ENCODE data around the gene CREB3.
A peak's percentile ranks its signal among the peaks of the same experiment; 100 is the strongest.

Gene CREB3

DNA sequence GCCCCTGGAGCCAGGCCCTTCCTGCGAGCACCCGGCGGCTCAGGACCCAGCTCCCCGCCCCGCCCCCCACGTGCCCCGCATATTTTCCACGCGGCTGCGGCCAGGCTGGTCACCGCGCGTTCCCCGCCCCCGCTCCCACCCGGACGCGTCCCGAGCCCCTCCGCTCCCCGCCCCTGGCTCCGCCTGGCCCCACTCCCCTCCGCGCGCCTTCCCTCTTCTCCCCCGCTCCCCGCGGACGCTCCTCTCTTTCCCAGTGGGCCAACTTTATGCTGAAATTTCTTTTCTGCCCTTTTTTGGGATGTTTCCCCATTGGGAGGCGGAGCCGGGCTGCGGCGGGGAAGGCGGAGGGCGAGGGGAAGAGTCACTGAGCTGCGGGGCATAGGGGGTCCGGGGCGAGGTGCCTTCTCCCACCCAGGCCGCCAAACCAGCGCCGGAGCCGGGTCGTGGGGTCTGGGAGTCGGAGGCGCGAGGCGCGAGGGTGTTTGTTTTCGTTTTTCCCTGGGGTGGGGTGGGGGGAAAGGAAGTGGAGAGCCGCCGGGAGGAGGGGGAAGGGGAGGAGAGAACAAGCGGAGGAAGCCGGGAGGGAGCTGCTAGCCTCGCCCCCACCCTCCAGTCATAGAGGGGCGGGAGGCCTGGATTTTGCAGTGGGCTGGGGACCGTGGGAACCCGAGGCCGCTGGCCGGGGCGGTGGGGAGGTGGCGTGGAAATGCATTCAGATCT, 41.7 kb upstream of the CREB3 start:
- Histone ChIP-seq H3K9me3 (ENCODE audit: insufficient read depth, low read depth, low read length) (no peaks in the 10 kb centered on the region), H3K27ac (ENCODE audit: low read length) (peak overlapping the region; percentile 86), H3K9ac (ENCODE audit: low read depth, low read length) (peak overlapping the region; percentile 94; the same call in 1 of the 2 replicates), H3K4me3 (ENCODE audit: low read length) (peak overlapping the region; percentile 87), H3K4me1 (ENCODE audit: insufficient read depth, low read length) (peaks cover 11% of the 10 kb centered on the region), H3K27me3 (ENCODE audit: insufficient read depth, low read length) (no peaks in the 10 kb centered on the region), H3K36me3 (ENCODE audit: insufficient read depth, low read depth, low read length) (peaks cover 36% of the 10 kb centered on the region)

DNA sequence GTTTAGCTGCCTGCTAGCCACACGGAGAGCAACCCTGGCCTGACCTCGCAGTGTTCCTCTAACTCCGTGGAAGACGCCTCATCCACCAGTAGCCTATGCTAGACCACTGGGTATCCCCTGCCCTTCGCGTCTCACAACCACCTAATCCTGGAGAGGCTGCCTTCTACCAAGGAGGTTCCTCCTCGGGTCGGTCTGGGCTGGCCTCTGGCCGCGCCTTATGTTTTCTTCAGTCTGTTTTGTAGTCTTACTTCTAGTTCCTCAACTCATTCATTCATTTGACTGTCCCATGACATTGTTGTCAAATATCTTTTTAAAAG, 41.2 kb upstream of the CREB3 start:
- Histone ChIP-seq H3K4me1 (ENCODE audit: insufficient read depth, low read length) (peaks cover 11% of the 10 kb centered on the region), H3K27ac (ENCODE audit: low read length) (peak overlapping the region; percentile 86), H3K4me3 (ENCODE audit: low read length) (peak overlapping the region; percentile 87), H3K36me3 (ENCODE audit: insufficient read depth, low read depth, low read length) (peaks cover 36% of the 10 kb centered on the region), H3K9me3 (ENCODE audit: insufficient read depth, low read depth, low read length) (no peaks in the 10 kb centered on the region), H3K27me3 (ENCODE audit: insufficient read depth, low read length) (no peaks in the 10 kb centered on the region), H3K9ac (ENCODE audit: low read depth, low read length) (peak overlapping the region; percentile 94; the same call in 1 of the 2 replicates)

GRCh38 chr9:35691757-35692301, 40.6 kb upstream of the CREB3 start:
- Histone ChIP-seq H3K4me3 (ENCODE audit: low read length) (peak overlapping the region; percentile 87), H3K9ac (ENCODE audit: low read depth, low read length) (no peak overlapping the region), H3K36me3 (ENCODE audit: insufficient read depth, low read depth, low read length) (peaks cover 33% of the 10 kb centered on the region), H3K27ac (ENCODE audit: low read length) (no peak overlapping the region), H3K27me3 (ENCODE audit: insufficient read depth, low read length) (no peaks in the 10 kb centered on the region), H3K4me1 (ENCODE audit: insufficient read depth, low read length) (peaks cover 11% of the 10 kb centered on the region), H3K9me3 (ENCODE audit: insufficient read depth, low read depth, low read length) (no peaks in the 10 kb centered on the region)

DNA sequence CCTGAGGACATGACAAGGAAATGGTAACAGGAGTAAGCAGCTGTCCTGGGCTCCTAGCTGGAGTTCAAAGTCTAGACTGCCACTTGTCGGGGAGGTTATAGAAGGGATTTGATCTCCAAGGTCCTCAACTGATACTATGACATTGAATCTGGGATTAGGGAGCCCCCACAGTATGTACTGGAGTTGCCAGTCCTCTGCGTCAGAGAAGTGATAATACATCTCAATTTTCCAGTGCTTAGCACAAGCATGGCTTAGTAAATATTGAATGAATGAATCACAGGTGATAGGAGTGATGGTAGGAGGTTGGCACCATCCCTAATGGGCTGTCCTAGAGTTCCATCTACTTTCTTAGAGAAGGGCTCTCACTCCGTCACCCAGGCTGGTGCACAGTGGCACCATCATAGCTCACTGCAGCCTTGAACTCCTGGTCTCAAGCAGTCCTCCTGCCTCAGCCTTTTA, 36.5 kb upstream of the CREB3 start:
- no peak overlapping the region for H3K4me3 ChIP-seq (ENCODE audit: low read length)
- H3K27me3 ChIP-seq (ENCODE audit: insufficient read depth, low read length) = no peaks in the 10 kb centered on the region
- peaks cover 49% of the 10 kb centered on the region for H3K36me3 ChIP-seq (ENCODE audit: insufficient read depth, low read depth, low read length)
- H3K9me3 ChIP-seq (ENCODE audit: insufficient read depth, low read depth, low read length) = no peaks in the 10 kb centered on the region
- H3K4me1 ChIP-seq (ENCODE audit: insufficient read depth, low read length) = 0 out of 2 replicates have a peak, but pooled peaks cover 3% of the 10 kb centered on the region
- H3K9ac ChIP-seq (ENCODE audit: low read depth, low read length) = no peak overlapping the region
- H3K27ac ChIP-seq (ENCODE audit: low read length) = no peak overlapping the region

GRCh38 chr9:35696520-35697215, 35.8 kb upstream of the CREB3 start:
- Histone ChIP-seq H3K27ac (ENCODE audit: low read length) (no peak overlapping the region), H3K4me1 (ENCODE audit: insufficient read depth, low read length) (no peaks in the 10 kb centered on the region), H3K36me3 (ENCODE audit: insufficient read depth, low read depth, low read length) (peaks cover 56% of the 10 kb centered on the region), H3K9ac (ENCODE audit: low read depth, low read length) (no peak overlapping the region), H3K27me3 (ENCODE audit: insufficient read depth, low read length) (no peaks in the 10 kb centered on the region), H3K4me3 (ENCODE audit: low read length) (no peak overlapping the region), H3K9me3 (ENCODE audit: insufficient read depth, low read depth, low read length) (no peaks in the 10 kb centered on the region)

GRCh38 chr9:35697486-35697885, 35.0 kb upstream of the CREB3 start:
- Histone ChIP-seq H3K27ac (ENCODE audit: low read length) (no peak overlapping the region), H3K36me3 (ENCODE audit: insufficient read depth, low read depth, low read length) (peaks cover 64% of the 10 kb centered on the region), H3K4me3 (ENCODE audit: low read length) (no peak overlapping the region), H3K9me3 (ENCODE audit: insufficient read depth, low read depth, low read length) (no peaks in the 10 kb centered on the region), H3K4me1 (ENCODE audit: insufficient read depth, low read length) (no peaks in the 10 kb centered on the region), H3K27me3 (ENCODE audit: insufficient read depth, low read length) (no peaks in the 10 kb centered on the region), H3K9ac (ENCODE audit: low read depth, low read length) (no peak overlapping the region)

DNA sequence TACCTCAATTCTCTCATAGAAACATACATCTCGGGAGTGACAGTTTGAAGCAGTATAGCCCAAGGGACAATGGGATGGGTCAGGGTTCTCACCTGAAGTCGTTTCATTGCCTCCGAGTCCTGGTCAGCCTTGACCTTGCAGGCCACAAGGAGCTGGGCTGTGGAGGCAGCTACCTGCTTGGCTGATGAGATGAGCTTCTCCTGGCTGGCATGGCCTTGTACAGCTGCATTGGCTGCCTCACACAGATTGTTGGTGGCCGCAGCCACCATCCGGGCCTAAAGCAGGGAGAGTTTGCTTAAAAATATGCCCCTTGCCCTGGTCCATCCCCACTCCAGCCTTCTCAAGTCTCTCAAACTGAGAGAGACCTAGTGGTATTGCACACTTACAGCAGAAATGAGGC, 34.2 kb upstream of the CREB3 start:
- H3K9me3 ChIP-seq (ENCODE audit: insufficient read depth, low read depth, low read length) = no peaks in the 10 kb centered on the region
- no peak overlapping the region for H3K9ac ChIP-seq (ENCODE audit: low read depth, low read length)
- H3K27me3 ChIP-seq (ENCODE audit: insufficient read depth, low read length) = no peaks in the 10 kb centered on the region
- no peak overlapping the region for H3K4me3 ChIP-seq (ENCODE audit: low read length)
- no peak overlapping the region for H3K27ac ChIP-seq (ENCODE audit: low read length)
- H3K4me1 ChIP-seq (ENCODE audit: insufficient read depth, low read length) = no peaks in the 10 kb centered on the region
- H3K36me3 ChIP-seq (ENCODE audit: insufficient read depth, low read depth, low read length) = peaks cover 71% of the 10 kb centered on the region

DNA sequence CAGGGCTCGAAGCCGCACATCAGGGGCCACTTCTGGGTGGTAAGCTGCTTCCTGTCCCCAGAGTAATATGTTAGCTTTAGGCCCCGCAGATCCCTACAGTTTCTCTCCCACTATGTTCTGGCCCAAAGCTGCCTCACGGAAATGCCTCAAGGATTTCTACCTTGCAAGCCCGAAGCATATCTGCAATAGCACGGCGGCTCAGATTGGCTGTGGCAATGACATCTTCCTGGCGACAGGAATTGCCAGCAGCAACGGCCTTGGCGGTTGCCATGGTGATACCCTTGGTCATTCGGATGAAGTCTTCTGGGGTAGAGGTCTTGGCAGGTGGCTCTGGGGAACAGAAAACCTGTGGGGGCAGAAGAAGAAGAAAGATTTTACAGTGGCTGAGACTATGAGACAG, 32.4 kb upstream of the CREB3 start:
- no peaks in the 10 kb centered on the region for H3K4me1 ChIP-seq (ENCODE audit: insufficient read depth, low read length)
- H3K27me3 ChIP-seq (ENCODE audit: insufficient read depth, low read length) = no peaks in the 10 kb centered on the region
- H3K9me3 ChIP-seq (ENCODE audit: insufficient read depth, low read depth, low read length) = no peaks in the 10 kb centered on the region
- H3K4me3 ChIP-seq (ENCODE audit: low read length) = no peak overlapping the region
- peaks cover 89% of the 10 kb centered on the region for H3K36me3 ChIP-seq (ENCODE audit: insufficient read depth, low read depth, low read length)
- no peak overlapping the region for H3K9ac ChIP-seq (ENCODE audit: low read depth, low read length)
- no peak overlapping the region for H3K27ac ChIP-seq (ENCODE audit: low read length)

DNA sequence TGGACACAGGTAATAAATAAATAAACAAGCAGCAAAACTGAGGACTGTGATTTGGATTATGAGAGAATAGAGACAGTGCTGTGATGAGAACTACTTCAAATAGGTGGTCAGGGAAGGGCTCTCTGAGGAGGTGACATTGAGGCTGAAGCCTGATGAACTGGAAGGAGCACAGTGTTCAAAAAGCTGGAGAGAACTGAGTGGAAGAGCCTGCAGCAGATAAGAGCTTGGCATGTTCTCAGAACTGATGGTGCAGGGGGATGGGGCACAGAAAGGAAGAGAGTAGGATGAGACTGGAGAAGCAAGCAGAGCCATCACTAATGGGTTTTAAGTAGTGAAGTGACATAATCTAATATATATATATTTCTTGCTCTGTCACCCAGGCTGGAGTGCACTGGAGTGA, 31.5 kb upstream of the CREB3 start:
- H3K4me1 ChIP-seq (ENCODE audit: insufficient read depth, low read length) = no peaks in the 10 kb centered on the region

GRCh38 chr9:35702696-35703095, 29.8 kb upstream of the CREB3 start:
- Histone ChIP-seq H3K9me3 (ENCODE audit: insufficient read depth, low read depth, low read length) (no peaks in the 10 kb centered on the region), H3K27me3 (ENCODE audit: insufficient read depth, low read length) (no peaks in the 10 kb centered on the region), H3K36me3 (ENCODE audit: insufficient read depth, low read depth, low read length) (peaks cover 99% of the 10 kb centered on the region), H3K4me1 (ENCODE audit: insufficient read depth, low read length) (no peaks in the 10 kb centered on the region), H3K27ac (ENCODE audit: low read length) (no peak overlapping the region), H3K4me3 (ENCODE audit: low read length) (no peak overlapping the region), H3K9ac (ENCODE audit: low read depth, low read length) (no peak overlapping the region)

More for the DNA sequence above, 31.5 kb upstream of the CREB3 start:
- Histone ChIP-seq H3K36me3 (ENCODE audit: insufficient read depth, low read depth, low read length) (peaks cover 93% of the 10 kb centered on the region), H3K27me3 (ENCODE audit: insufficient read depth, low read length) (no peaks in the 10 kb centered on the region), H3K27ac (ENCODE audit: low read length) (no peak overlapping the region), H3K9me3 (ENCODE audit: insufficient read depth, low read depth, low read length) (no peaks in the 10 kb centered on the region), H3K9ac (ENCODE audit: low read depth, low read length) (no peak overlapping the region), H3K4me3 (ENCODE audit: low read length) (no peak overlapping the region)

DNA sequence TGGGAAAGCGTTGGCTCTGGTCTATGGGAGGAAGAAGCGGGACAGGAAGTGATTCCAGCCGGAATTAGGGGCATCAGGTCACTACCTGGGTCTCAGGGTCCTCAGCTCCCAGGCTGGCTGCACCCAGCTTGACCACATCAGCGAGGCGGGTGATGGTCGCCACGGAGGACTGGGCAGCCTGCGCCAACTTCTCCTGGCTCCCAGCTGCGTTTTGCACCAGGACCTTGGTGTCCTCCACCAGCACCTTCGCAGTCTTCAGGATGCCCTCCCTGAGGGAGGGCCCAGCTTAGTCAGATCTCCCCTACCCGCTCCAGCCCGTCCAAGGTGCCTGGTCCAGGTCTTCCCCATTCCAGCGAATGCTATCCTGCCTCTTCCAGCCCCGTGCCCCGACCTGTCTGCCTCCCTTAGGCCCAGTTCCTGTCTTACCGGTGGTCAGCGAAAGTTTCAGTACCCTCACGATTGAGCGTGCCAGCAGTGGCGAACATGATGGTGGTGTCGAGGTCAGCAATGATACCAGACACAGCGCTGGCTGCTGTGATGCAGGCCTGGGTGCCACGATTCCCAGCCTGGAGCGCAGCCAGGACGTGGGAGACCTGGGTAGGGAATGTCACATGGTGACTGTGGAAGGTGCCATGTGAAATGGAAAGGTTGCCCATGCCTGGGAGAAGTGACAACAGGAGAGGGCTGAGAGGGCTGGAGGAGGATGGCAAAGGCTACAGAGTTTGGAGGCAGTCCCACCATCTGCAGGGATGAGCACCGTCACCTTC, 28.4 kb upstream of the CREB3 start:
- H3K9ac ChIP-seq (ENCODE audit: low read depth, low read length) = no peak overlapping the region
- H3K36me3 ChIP-seq (ENCODE audit: insufficient read depth, low read depth, low read length) = peaks cover 99% of the 10 kb centered on the region
- H3K27ac ChIP-seq (ENCODE audit: low read length) = no peak overlapping the region
- H3K4me1 ChIP-seq (ENCODE audit: insufficient read depth, low read length) = no peaks in the 10 kb centered on the region
- H3K27me3 ChIP-seq (ENCODE audit: insufficient read depth, low read length) = no peaks in the 10 kb centered on the region
- no peaks in the 10 kb centered on the region for H3K9me3 ChIP-seq (ENCODE audit: insufficient read depth, low read depth, low read length)
- H3K4me3 ChIP-seq (ENCODE audit: low read length) = no peak overlapping the region
